ENCODE data around the gene SLC44A4.
A peak's percentile ranks its signal among the peaks of the same experiment; 100 is the strongest.
"Not testable (repeated sequence)": the region's sequence is repeated elsewhere in the genome, so short reads cannot be mapped to it uniquely, and the experiment has no call there.

The SLC44A4 gene

DNA sequence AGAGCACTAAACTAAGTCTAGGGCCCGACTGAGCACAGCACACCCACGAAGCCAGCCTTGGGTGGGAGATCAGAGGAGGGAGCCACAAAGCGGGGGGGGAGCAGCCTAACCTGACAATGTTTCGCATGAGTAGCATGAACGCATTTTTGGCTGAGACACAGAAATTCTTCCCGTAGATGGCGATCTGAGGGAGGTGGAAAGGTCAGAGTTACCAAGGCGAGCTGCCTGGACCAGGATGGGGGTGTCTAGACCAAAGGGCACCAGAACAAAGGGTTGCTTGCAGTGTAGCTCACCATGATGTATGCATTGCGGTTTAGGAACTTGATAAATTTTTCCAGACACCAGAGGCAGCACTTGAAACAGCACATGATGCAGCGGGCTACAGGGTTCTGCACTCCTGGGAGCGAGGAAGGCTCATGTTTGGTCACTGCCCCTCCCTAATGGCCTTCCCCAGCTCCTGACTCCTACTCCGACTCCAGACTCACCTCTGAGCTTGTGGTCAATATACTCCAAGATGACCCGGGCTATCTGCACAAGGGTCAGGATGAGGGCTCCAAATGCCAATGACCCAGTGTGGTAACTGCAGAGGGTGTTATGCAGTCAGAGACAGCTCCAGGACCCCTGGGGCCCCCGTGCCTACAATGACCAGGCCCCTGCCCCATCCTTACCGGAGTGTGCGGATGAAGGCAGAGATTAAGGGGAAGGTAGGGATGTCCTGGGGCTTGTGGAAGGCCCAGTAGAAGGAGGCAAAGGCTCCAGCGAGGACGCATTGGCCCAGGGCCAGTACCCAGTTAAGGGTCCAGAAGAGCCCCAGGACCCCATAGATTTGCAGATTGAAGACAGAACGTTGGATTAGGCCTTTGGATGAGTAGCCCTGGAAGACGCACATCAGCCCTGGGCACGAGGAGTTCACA is 13.3 kb downstream of the SLC44A4 start:
- intact Hi-C loops (cut with DNase I): no loop called here

DNA sequence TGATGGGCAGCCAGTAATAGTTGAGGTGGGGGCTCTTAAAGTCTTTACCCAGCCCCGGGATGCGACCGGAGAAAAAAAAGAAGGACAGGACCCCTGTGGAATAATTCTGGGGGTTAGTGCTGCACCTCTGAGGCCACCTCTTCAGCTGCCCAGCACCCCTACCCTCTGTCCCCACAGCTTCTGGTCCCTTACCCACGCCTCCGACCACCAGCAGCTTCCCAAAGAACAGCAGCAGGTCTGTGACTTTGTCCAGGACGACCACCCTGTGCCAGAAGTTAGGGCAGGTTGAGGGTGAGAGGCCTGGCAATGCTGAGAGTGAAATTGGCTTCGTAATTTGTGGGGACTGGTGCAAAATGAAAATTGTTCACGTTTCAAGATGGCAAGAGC is 14.0 kb downstream of the SLC44A4 start:
- intact Hi-C loops (cut with DNase I): loop anchor here (5.0 kb wide), 1 partner anchor 32 kb away; the partner anchor contains the start of gene EHMT2
- DNase-seq: no peak

More for the DNA sequence above, 13.3 kb downstream of the SLC44A4 start:
- DNase-seq: no peak

DNA sequence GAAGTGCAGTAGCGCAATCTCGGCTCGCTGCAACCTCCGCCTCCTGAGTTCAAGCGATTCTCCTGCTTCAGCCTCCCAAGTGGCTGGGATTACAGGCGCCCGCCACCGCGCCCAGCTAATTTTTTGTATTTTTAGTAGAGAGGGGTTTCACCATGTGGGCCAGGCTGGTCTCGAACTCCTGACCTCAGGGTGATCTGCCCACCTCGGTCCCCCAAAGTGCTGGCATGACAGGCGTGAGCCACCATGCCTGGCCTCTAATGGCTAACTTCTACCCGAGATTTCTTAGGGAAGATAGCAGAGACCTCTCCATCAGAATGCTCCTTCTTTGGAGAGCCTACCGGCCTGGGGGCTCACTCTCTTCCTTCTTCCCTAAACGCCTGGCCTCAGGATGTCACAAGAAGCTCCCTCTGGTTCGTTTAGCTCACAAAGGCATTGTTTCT is 14.7 kb downstream of the SLC44A4 start:
- DNase-seq: not testable (repeated sequence)
- intact Hi-C loops (cut with DNase I): loop anchor here (5.0 kb wide), 1 partner anchor 33 kb away; the partner anchor contains the start of gene EHMT2

DNA sequence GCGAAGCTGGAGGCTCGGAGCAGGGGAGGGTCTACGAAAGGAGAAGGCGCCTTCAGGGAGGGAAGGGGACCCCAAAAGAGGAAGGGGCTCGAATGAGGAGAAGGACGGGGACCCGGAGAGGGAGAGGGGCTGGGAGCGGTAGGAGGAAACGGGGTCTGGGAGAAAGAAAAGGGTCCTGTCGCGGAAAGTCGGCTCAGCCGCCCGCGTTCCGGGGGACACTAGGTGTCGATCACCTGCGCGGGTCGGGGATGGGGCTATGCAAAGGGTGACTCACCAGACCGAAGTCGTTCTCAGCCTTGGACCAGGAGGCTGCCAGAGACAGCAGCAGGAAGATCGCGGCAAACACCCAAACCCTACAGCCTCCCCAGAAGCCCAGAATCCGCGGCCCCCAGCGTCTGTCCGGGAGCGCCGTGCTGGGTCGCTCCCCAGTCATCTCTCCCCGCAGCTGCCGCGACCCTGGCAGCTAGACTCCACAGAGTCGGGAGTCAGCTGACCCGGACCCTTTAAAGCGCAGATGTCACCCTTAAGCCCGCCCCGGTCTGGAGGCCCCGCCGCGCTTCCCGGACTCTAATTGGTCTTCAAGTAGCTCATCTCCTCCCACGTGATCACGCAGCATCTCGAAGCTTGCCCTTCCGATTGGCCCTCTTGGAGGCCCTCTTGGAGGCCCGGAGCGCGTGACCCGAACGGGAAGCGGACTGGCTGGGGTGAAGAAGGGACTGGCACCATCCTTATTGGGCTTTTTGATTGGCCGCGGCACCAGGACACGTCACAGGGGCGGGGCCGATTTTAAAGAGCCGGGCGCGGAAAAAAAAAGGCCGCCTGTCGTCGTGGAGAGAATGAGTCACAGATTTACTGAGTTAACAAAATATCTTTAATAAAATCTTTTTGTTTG is 16.2 kb downstream of the SLC44A4 start, which contains the start of gene NEU1:
NEU1 (minus strand) TSS at position 478 of the 892 bp plus-strand sequence; CDS start at position 433, 45 bp downstream.
- peak; percentile 100 for DNase-seq
- intact Hi-C loops (cut with DNase I): loop anchor here (5.0 kb wide), 1 partner anchor 35 kb away; the partner anchor contains the start of gene EHMT2

DNA sequence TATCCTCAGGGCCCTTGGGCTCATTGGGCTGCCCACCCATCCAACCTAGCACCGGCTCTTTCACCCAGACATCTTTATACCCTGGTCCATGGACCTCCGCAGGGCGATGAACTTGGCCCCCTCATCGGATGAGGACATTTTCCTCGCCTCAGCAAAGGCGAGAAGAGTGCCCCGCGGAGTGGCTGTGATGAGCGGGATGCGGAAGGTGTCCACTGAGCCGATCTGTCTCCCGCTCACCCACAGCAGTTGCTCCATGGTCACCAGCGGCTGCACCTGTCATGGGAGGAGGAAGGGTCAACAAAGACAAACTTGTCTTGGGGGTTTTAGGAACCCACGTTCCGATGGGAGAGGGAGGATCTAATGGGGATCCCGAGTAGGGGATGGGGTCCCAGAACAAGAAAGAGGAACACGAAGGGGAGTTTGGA is 16.9 kb downstream of the SLC44A4 start:
- intact Hi-C loops (cut with DNase I): loop anchor here (5.0 kb wide), 1 partner anchor 35 kb away; the partner anchor contains the start of gene EHMT2
- DNase-seq: peak in 3 of 42 donors; percentile 5 to 43 (median 26)

DNA sequence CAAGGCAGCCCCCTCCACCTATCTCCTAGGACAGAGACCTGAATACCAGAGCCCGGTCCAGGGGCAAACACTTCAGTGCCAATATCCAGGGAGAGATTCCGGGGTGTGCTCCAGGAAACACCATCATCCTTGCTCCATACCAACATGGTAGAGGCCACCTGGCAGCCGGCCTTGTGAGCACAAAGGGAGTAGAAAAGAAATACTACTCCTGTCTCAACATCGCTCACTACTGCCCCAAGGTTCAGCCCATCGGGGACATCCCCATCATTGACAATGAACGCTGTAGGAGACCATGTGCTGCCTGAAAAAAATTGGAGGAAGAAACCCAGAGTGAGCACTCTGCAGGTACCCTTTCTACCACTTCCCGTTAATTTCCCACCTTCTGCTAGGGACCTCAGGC is 17.6 kb downstream of the SLC44A4 start:
- intact Hi-C loops (cut with DNase I): loop anchor here (5.0 kb wide), 1 partner anchor 36 kb away; the partner anchor contains the start of gene EHMT2
- DNase-seq: no peak

DNA sequence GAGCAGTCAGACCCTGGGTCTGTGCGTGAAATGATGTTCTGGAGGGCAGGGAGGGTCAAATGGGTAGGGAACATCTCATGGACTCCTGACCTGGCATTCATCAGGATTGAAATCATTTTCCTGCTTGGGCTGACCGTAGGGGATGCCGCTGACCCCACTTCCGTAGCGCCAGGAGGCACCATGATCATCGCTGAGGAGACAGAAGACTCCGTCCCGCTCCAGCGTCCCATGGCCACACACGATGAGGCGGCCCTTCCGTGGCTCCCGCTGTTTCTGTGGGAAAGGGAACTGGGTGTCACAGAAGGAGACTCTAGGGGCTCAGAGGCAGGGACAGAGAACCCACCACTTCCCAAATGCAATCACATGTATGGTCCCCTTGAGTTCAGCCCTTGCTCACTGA is 18.4 kb downstream of the SLC44A4 start:
- no peak for DNase-seq
- intact Hi-C loops (cut with DNase I): loop anchor here (5.0 kb wide), 1 partner anchor 37 kb away; the partner anchor contains the start of gene EHMT2

DNA sequence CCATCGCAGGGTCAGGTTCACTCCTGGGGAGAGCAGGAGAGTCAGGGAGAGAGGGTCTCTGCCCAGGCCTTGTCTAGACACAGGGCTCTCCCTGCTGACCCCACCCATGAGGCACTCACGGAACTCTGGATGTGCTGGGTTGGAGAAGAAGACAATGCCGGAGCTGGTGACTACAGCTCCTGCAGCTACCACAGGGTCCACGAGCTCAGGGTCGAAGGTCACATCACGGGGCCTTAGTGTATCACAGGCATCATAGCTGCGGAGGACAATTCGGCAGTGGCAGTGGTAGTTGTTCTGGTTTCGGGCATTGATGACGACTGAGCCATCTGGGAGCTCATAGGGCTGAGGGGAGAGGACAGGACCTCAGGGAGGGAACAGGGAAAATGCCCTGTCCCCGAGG is 18.9 kb downstream of the SLC44A4 start:
- intact Hi-C loops (cut with DNase I): loop anchor here (5.0 kb wide), 1 partner anchor 37 kb away; the partner anchor contains the start of gene EHMT2
- no peak for DNase-seq

DNA sequence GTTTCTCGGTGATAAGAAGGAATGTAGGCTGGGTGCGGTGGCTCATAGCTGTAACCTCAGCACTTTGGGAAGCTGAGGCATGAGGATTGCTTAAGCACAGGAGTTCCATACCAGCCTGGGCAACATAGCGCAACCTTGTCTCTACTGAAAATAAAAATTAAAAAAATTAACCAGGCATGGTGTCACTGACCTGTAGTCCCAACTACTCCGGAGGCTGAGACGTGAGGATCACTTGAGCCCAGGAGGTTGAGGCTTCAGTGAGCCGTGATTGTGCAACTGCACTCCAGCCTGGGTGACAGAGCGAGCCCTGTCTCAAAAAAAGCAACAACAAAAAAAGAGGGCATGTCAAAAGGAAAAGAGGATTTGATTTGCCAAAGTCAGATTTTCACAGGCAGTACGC is 20.1 kb downstream of the SLC44A4 start:
- intact Hi-C loops (cut with DNase I): no loop called here
- DNase-seq: no peak

DNA sequence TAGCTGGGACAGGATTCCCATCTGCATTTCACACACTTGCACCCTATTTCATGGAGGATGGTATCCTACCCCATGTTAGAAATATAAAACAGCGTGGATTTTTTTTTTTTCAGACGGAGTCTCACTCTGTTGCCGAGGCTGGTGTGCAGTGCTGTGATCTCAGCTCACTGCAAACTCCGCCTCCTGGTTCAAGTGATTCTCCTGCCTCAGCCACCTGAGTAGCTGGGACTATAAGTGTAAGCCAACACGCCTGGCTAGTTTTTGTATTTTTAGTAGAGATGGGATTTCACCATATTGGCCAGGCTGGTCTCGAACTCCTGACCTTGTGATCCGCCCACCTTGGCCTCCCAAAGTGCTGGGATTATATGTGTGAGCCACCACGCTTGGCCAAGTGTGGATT is 21.0 kb downstream of the SLC44A4 start:
- DNase-seq; intact Hi-C loops (cut with DNase I): not testable (repeated sequence)

DNA sequence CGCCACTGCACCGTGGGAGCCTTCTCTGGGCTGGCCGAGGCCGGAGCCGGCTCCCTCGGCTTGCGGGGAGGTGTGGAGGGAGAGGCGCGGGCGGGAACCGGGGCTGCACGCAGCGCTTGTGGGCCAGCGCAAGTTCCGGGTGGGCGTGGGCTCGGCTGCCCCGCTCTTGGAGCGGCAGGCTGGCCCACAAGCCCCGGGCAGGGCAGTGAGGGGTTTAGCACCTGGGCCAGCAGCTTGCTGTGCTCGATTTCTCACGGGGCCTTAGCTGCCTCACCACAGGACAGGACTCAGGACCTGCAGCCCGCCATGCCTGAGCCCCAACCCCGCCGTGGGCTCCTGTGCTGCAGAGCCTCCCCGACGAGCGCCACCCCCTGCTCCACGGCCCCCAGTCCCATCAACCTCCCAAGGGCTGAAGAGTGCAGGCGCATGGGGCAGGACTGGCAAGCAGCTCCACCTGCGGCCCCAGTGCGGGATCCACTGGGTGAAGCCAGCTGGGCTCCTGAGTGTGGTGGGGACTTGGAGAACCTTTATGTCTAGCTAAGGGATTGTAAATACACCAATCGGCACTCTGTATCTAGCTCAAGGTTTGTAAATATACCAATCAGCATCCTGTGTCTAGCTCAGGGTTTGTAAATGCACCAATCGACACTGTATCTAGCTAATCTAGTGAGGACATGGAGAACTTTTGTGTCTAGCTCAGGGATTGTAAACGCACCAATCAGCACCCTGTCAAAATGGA is 26.6 kb downstream of the SLC44A4 start:
- intact Hi-C loops (cut with DNase I); DNase-seq: not testable (repeated sequence)

DNA sequence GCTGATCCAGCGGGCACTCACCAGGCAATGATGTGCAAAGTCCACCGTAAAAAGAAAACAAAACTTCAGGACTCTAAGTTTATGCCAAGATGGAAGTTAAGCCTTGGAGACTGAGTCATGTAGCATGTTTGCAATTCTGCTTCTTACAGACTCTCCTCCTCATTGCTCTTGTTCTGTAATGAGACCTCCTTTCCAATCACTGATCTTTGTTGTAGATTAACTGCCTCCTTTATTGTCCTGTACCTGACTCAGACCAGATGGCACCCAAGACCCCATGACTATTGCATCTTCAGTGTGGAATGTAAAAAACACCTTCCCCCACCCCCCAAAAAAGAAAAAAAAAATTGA is 27.3 kb downstream of the SLC44A4 start:
- no peak for DNase-seq
- intact Hi-C loops (cut with DNase I): no loop called here

DNA sequence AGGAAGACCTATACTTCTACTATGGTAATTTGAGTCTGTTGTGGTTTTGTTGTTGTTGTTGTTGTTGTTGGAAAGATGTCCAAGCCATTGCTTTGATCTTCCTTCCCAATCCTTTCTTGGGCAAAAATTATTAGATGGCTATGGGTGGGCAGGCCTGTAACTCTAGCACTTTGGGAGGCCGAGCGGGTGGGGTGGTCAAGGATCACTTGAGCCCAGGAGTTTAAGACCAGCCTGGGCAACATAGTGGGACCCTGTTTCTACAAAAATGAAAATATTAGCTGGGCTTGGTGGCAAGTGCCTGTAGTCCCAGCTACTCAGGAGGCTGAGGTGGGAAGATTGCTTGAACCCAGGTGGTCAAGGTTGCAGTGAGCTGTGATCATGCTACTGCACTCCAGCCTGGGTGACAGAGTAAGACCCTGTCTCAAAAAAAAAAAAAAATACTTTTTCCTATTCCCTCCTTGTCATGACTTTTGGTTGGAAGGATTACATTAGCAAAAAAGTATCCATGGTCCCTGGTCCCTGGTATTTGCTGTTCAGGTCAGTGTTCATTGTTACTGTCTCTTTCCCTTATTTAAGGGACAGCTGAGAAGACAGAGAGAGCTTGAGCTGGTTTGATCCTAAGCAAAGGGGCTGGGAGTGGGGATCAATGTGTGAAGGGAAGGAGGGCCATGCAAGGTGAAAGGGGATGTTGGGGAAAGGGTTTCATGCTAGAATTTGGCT is 27.9 kb downstream of the SLC44A4 start:
- intact Hi-C loops (cut with DNase I): no loop called here

DNA sequence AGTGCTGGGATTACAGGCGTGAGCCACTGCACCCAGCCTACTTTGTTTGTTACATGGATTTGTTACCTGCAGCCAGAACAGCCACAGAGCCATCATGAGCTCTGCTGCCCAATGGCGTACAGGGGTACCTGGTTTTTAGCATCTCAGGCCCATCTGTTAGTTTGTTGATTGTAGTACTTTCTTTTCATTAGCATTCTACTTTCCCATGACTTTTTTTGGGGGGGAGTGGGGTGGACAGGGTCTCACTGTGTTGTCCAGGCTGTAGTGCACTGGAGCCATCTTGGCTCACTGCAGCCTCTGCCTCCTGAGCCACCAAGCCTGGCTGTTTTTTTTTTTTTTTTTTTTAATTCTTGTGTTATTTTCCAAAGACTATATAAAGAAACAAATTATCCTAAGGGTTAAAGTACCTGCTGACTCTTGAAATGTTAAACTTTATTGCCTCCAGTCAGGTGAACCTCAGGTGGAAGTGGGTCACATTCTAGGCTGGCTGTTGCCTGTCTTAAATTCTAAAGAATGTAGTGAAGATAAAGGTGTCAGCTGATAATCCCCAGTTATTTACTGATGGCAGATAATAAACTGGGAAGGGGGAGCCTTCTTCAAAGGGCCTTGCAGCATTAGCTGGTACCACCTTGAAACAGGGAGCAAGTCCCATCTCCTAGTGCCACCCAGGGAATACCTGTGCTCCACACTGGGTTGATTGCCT is 31.4 kb downstream of the SLC44A4 start:
- intact Hi-C loops (cut with DNase I): no loop called here
- DNase-seq: no peak

More for the DNA sequence above, 27.9 kb downstream of the SLC44A4 start:
- DNase-seq: no peak

DNA sequence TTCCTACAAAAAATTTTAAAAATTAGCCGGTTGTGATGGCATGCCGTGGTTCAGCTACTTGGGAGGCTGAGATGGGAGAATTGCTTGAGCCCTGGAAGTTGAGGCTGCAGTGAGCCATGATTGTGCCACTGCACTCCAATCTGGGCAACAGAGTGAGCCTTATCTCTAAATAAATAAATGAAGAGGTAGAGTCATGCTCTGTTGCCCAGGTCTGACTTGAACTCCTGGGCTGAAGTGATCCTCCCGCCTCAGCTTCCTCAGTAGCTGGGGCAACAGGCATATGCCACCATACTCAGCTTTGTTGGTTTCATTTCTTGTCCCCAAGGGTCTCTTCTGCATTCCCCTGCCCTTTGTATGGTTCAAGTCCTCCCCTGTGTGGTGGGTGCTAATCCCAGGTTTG is 34.3 kb downstream of the SLC44A4 start:
- DNase-seq: no peak
- intact Hi-C loops (cut with DNase I): no loop called here

DNA sequence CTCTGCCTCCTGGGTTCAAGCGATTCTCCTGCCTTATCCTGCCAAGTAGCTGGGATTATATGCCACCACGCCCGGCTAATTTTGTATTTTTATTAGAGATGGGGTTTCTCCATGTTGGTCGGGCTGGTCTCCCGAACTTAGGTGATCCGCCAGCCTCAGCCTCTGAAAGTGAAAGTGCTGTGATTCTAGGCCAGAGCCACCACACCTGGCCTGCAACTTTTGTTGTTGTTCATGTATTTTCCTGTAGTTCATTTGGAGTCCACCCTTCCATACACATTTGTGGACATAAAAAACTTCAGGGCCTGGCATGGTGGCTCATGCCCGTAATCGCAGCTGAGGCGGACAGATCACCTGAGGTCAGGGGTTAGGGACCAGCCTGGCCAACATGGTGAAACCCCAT is 36.7 kb downstream of the SLC44A4 start:
- intact Hi-C loops (cut with DNase I): no loop called here
- DNase-seq: no peak

DNA sequence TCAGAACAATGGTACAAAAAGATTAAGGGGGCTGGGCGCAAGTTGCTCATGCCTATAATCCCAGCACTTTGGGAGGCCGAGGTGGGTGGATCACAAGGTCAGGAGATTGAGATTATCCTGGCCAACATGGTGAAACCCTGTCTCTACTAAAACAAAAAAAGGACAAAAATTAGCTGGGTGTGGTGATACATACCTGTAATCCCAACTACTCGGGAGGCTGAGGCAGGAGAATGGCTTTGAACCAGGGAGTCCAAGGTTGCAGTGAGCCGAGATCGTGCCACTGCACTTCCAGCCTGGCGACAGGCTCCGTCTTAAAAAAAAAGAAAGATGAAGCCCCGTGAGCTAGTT is 39.0 kb downstream of the SLC44A4 start:
- intact Hi-C loops (cut with DNase I); DNase-seq: not testable (repeated sequence)

Measured in head of caudate nucleus (tissue), 42 donors.